HL-60 (cell line): ENCODE data around the gene S1PR1.

ENCODE experiments used
- DNase-seq, 2 experiments: peaks; one replicate each; pipeline ENCODE4 v3.0.0-alpha.2; 2010 to 2020; ENCODE audit warnings: low read depth in 1 of 2, low spot score in 1 of 2
- H3K27ac ChIP-seq: fragments of 250-450 bp; sonication (Bioruptor Pico); replicated peaks from 2 replicates; pipeline ENCODE4 v1.5.1; 2020; ENCODE audit warnings: mild to moderate bottlenecking, moderate library complexity
- H3K27me3 ChIP-seq: fragments of 250-450 bp; sonication (Bioruptor Pico); 2 replicates; pipeline ENCODE4 v1.5.1; 2021; ENCODE audit warnings: mild to moderate bottlenecking, moderate library complexity; ENCODE audit not compliant: insufficient read depth, poor library complexity, severe bottlenecking
- H3K4me3 ChIP-seq: replicated peaks from 2 replicates; pipeline ENCODE4 v1.5.1; 2011; ENCODE audit warnings: mild to moderate bottlenecking, control low read depth, low read length; ENCODE audit not compliant: insufficient read depth
- GABPA ChIP-seq: IDR thresholded peaks from 2 replicates; pipeline ENCODE4 v1.6.1; 2012; ENCODE audit warnings: low read depth
- POLR2AphosphoS5 ChIP-seq: IDR thresholded peaks from 2 replicates; pipeline ENCODE4 v1.6.1; 2012; ENCODE audit warnings: low read depth
- SPI1 ChIP-seq: IDR thresholded peaks from 2 replicates; pipeline ENCODE4 v1.6.1; 2012; ENCODE audit warnings: low read depth, mild to moderate bottlenecking, borderline replicate concordance
- TF ChIP-seq, protein P1 (sequence below): IDR thresholded peaks from 2 replicates; pipeline ENCODE4 v1.6.1; 2012; ENCODE audit warnings: low read depth; ENCODE audit not compliant: insufficient replicate concordance
- TF ChIP-seq, protein P2 (sequence below): IDR thresholded peaks from one replicate; pipeline ENCODE4 v1.5.1; 2011; ENCODE audit warnings: low read length, control low read depth, inconsistent platforms; ENCODE audit not compliant: insufficient read depth

Gene S1PR1

DNA sequence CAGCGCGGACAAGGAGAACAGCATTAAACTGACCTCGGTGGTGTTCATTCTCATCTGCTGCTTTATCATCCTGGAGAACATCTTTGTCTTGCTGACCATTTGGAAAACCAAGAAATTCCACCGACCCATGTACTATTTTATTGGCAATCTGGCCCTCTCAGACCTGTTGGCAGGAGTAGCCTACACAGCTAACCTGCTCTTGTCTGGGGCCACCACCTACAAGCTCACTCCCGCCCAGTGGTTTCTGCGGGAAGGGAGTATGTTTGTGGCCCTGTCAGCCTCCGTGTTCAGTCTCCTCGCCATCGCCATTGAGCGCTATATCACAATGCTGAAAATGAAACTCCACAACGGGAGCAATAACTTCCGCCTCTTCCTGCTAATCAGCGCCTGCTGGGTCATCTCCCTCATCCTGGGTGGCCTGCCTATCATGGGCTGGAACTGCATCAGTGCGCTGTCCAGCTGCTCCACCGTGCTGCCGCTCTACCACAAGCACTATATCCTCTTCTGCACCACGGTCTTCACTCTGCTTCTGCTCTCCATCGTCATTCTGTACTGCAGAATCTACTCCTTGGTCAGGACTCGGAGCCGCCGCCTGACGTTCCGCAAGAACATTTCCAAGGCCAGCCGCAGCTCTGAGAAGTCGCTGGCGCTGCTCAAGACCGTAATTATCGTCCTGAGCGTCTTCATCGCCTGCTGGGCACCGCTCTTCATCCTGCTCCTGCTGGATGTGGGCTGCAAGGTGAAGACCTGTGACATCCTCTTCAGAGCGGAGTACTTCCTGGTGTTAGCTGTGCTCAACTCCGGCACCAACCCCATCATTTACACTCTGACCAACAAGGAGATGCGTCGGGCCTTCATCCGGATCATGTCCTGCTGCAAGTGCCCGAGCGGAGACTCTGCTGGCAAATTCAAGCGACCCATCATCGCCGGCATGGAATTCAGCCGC, 2.5 kb downstream of the S1PR1 start:
- no peak for DNase-seq
- H3K4me3 ChIP-seq: no peak overlapping the region
- peaks cover 10% of the 10 kb centered on the region for H3K27me3 ChIP-seq
- TF ChIP-seq GABPA: no peak
- TF ChIP-seq, protein P1, sequence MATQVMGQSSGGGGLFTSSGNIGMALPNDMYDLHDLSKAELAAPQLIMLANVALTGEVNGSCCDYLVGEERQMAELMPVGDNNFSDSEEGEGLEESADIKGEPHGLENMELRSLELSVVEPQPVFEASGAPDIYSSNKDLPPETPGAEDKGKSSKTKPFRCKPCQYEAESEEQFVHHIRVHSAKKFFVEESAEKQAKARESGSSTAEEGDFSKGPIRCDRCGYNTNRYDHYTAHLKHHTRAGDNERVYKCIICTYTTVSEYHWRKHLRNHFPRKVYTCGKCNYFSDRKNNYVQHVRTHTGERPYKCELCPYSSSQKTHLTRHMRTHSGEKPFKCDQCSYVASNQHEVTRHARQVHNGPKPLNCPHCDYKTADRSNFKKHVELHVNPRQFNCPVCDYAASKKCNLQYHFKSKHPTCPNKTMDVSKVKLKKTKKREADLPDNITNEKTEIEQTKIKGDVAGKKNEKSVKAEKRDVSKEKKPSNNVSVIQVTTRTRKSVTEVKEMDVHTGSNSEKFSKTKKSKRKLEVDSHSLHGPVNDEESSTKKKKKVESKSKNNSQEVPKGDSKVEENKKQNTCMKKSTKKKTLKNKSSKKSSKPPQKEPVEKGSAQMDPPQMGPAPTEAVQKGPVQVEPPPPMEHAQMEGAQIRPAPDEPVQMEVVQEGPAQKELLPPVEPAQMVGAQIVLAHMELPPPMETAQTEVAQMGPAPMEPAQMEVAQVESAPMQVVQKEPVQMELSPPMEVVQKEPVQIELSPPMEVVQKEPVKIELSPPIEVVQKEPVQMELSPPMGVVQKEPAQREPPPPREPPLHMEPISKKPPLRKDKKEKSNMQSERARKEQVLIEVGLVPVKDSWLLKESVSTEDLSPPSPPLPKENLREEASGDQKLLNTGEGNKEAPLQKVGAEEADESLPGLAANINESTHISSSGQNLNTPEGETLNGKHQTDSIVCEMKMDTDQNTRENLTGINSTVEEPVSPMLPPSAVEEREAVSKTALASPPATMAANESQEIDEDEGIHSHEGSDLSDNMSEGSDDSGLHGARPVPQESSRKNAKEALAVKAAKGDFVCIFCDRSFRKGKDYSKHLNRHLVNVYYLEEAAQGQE: no peak
- no peak for TF ChIP-seq SPI1
- TF ChIP-seq, protein P2, sequence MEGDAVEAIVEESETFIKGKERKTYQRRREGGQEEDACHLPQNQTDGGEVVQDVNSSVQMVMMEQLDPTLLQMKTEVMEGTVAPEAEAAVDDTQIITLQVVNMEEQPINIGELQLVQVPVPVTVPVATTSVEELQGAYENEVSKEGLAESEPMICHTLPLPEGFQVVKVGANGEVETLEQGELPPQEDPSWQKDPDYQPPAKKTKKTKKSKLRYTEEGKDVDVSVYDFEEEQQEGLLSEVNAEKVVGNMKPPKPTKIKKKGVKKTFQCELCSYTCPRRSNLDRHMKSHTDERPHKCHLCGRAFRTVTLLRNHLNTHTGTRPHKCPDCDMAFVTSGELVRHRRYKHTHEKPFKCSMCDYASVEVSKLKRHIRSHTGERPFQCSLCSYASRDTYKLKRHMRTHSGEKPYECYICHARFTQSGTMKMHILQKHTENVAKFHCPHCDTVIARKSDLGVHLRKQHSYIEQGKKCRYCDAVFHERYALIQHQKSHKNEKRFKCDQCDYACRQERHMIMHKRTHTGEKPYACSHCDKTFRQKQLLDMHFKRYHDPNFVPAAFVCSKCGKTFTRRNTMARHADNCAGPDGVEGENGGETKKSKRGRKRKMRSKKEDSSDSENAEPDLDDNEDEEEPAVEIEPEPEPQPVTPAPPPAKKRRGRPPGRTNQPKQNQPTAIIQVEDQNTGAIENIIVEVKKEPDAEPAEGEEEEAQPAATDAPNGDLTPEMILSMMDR: no peak
- no peak overlapping the region for H3K27ac ChIP-seq

DNA sequence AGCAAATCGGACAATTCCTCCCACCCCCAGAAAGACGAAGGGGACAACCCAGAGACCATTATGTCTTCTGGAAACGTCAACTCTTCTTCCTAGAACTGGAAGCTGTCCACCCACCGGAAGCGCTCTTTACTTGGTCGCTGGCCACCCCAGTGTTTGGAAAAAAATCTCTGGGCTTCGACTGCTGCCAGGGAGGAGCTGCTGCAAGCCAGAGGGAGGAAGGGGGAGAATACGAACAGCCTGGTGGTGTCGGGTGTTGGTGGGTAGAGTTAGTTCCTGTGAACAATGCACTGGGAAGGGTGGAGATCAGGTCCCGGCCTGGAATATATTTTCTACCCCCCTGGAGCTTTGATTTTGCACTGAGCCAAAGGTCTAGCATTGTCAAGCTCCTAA, 3.2 kb downstream of the S1PR1 start:
- DNase-seq: no peak
- Histone ChIP-seq H3K27me3 (peaks cover 10% of the 10 kb centered on the region), H3K27ac (no peak overlapping the region), H3K4me3 (no peak overlapping the region)
- TF ChIP-seq, protein P2: no peak
- TF ChIP-seq, protein P1: no peak
- TF ChIP-seq SPI1 (no peak), POLR2AphosphoS5 (no peak), GABPA (no peak)

DNA sequence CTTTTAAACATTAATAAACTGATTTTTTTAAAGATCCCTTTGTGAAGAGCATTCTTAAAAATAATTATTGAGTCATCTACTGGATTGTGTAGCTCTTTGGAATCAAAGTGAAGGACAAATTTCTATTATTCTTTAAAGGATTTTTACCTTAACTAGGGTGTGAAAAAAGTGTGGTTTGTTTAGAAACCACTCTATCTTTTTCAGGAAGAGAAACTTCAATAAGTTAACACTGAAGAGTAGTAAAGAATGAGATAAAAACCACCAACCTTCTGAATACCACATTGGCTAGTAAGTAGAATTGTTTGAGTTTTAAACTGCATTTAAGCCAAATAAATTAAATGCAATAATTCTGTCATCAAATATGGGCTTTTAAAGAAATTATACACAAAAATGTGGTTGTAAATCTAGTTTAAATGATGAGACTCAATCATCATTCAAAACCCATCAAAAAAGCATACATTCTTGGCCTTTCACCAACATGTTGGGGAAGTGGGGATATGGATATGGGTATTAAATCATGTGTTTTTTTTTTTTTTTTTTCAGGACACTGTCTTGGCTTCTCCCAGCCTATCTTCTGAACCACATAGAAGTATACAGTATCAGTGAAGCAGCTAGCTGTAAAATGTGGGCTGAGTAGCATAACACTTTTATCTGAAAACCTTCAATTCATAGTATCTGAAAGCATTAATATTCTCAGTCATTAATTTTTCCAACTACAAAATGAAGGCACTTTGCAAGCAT, 4.8 kb downstream of the S1PR1 start:
- H3K27ac ChIP-seq: no peak overlapping the region
- peaks cover 5% of the 10 kb centered on the region for H3K27me3 ChIP-seq
- H3K4me3 ChIP-seq: no peak overlapping the region
- TF ChIP-seq SPI1 (no peak), GABPA (no peak), POLR2AphosphoS5 (no peak)
- TF ChIP-seq, protein P2: no peak
- TF ChIP-seq, protein P1: no peak
- no peak for DNase-seq
